Colonic mucosa (tissue), 4 donors: ENCODE data around the gene DLGAP1. TPM values are rescaled to one million over a fixed set of nuclear protein-coding genes. Genes with fewer than 3 reads are reported as not detected.

Experiments
- DNase-seq: peaks from one replicate; pipeline ENCODE4 v3.0.0-alpha.2; 2020
- H3K27ac ChIP-seq: fragments of 200-600 bp; one replicate; pipeline ENCODE4 v1.8.0; 2021
- H3K27me3 ChIP-seq: fragments of 200-600 bp; one replicate; pipeline ENCODE4 v1.8.0; 2021
- H3K36me3 ChIP-seq: fragments of 200-600 bp; one replicate; pipeline ENCODE4 v1.8.0; 2021
- H3K4me1 ChIP-seq: fragments of 200-600 bp; one replicate; pipeline ENCODE4 v1.8.0; 2021; ENCODE audit warnings: mild to moderate bottlenecking
- H3K4me3 ChIP-seq: fragments of 200-600 bp; one replicate; pipeline ENCODE4 v1.8.0; 2021
- H3K9ac ChIP-seq, 2 donors: one replicate each; pipeline ENCODE4 v1.7.0; 2013; ENCODE audit warnings: control low read depth in 2 of 2, low read depth in 2 of 2, low read length in 2 of 2
- H3K9me3 ChIP-seq: fragments of 200-600 bp; one replicate; pipeline ENCODE4 v1.8.0; 2021
- intact Hi-C: fragments of 100-400 bp; cut with DNase I; formaldehyde crosslinking; loops from one replicate; pipeline ENCODE4 v1.14.1; 2022
- total RNA-seq, 2 donors: library from RNA; stranded (reverse); fragmentation: NEBNext Ultra II Directional in 1 of 2; extraction: Animal tissue kit (Norgen Biotek cat#: 25700) in 1 of 2; gene quantifications; one replicate each; pipeline ENCODE4 v1.2.1, GENCODE V29; 2021
- TF ChIP-seq, protein P1 (sequence below): fragments of 200-600 bp; IDR thresholded peaks from one replicate; pipeline ENCODE4 v1.8.0; 2022; ENCODE audit warnings: antibody characterized with exemption, mild to moderate bottlenecking
- donor health status: healthy.
- donor health status: DM: no; HTN: no; CAD: no.
- donor health status: DM: no; HTN: no; CAD: no.

The DLGAP1 gene
- total RNA-seq, 2 donors from 2014 or later: 0.25 to 0.50 TPM

DNA sequence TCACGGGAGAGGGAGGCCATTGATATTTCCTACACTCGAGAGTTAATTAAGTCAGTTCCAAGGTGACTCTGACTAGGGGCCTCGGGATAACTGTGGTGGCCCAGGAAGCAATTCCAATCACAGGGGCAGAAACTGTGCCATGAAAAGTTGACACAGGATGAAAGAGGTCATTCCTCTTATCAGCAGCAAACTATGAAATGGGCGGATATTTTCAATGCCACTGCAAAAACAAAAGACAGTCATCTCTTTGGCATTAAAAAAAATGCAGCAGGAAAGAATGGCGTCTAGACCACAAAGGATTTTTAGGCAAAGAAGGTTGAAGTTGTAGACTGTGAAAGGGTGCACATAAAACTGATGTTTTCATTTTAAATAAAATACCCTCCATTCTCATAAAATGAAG is 955.1 kb downstream of the DLGAP1 start:
- intact Hi-C loops: no loop called here
- Histone ChIP-seq H3K9me3 (no peaks in the 10 kb centered on the region), H3K4me1 (peaks cover 5% of the 10 kb centered on the region), H3K9ac (no peak overlapping the region), H3K36me3 (no peaks in the 10 kb centered on the region), H3K27ac (no peak overlapping the region), H3K27me3 (no peaks in the 10 kb centered on the region), H3K4me3 (no peak overlapping the region)
- no peak for DNase-seq
- TF ChIP-seq, protein P1, sequence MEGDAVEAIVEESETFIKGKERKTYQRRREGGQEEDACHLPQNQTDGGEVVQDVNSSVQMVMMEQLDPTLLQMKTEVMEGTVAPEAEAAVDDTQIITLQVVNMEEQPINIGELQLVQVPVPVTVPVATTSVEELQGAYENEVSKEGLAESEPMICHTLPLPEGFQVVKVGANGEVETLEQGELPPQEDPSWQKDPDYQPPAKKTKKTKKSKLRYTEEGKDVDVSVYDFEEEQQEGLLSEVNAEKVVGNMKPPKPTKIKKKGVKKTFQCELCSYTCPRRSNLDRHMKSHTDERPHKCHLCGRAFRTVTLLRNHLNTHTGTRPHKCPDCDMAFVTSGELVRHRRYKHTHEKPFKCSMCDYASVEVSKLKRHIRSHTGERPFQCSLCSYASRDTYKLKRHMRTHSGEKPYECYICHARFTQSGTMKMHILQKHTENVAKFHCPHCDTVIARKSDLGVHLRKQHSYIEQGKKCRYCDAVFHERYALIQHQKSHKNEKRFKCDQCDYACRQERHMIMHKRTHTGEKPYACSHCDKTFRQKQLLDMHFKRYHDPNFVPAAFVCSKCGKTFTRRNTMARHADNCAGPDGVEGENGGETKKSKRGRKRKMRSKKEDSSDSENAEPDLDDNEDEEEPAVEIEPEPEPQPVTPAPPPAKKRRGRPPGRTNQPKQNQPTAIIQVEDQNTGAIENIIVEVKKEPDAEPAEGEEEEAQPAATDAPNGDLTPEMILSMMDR: no peak

DNA sequence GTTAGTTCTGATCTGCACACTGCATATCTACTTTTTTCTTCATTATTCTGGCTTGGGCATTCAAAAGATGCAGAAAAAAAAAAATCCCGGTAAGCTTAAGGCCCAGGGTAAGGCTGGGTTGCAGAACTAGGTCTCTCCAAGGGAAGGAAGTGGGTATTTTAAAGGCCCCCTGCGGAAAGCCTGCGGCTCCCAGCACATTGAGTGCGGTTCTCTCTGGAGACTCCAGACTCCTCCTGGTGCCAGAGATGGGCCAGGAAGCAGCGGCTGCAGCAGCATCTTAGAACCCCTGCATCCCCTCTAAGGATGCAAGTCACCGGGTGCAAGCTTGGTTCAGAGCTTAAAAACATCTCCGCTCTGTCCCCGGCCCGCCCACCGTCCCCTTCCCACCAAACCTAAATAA is 955.6 kb downstream of the DLGAP1 start:
- no peak for DNase-seq
- no peak overlapping the region for H3K27ac ChIP-seq
- intact Hi-C loops: no loop called here

DNA sequence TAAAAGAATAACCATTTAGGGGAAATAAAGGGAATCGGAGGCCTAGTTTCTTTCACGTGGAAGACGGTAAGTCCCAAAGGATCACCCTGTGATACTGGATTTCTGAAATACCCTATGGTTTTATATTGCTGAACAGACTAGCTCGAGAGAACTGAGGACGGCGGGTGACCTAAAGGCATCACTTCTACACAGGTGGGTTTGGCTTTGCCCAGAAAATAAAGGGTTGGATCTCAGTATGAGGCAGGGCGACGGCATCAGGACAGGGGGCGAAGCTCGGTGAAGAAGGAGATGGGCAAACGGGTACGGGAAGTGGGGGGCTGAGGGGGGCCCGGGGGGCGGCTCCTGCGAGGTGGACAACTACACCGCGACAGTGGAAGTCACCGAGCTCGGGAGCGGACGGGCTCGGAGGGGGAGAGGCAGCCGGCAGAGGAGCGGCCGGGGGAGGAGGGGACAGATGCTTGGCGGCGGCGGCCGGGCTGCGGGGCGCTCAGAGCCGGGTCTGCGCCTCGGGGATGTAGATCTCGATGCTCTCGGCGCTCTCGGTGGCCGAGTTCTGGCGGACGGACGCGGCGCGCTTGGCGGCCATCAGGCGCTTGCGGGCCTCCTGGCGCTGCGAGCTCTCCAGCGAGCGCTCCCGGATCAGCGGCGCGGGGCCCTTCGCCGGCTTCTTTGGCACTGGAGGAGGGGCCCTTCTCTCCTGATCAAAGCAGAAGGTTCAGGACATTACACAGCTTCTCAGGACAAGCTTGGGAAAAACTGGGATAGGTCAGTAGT is 956.2 kb downstream of the DLGAP1 start:
- intact Hi-C loops: no loop called here
- no peaks in the 10 kb centered on the region for H3K27me3 ChIP-seq
- H3K9me3 ChIP-seq: no peaks in the 10 kb centered on the region
- H3K36me3 ChIP-seq: no peaks in the 10 kb centered on the region
- peaks cover 5% of the 10 kb centered on the region for H3K4me1 ChIP-seq
- H3K27ac ChIP-seq: no peak overlapping the region
- peak; percentile 21 for DNase-seq
- TF ChIP-seq, protein P1: no peak
- peak overlapping the region; percentile 41 for H3K4me3 ChIP-seq
- H3K9ac ChIP-seq: no peak overlapping the region

More for the DNA sequence above, 955.6 kb downstream of the DLGAP1 start:
- peak overlapping the region; percentile 41 for H3K4me3 ChIP-seq
- no peak overlapping the region for H3K9ac ChIP-seq
- no peaks in the 10 kb centered on the region for H3K27me3 ChIP-seq
- H3K4me1 ChIP-seq: peaks cover 5% of the 10 kb centered on the region
- no peaks in the 10 kb centered on the region for H3K9me3 ChIP-seq
- TF ChIP-seq, protein P1: no peak
- H3K36me3 ChIP-seq: no peaks in the 10 kb centered on the region

DNA sequence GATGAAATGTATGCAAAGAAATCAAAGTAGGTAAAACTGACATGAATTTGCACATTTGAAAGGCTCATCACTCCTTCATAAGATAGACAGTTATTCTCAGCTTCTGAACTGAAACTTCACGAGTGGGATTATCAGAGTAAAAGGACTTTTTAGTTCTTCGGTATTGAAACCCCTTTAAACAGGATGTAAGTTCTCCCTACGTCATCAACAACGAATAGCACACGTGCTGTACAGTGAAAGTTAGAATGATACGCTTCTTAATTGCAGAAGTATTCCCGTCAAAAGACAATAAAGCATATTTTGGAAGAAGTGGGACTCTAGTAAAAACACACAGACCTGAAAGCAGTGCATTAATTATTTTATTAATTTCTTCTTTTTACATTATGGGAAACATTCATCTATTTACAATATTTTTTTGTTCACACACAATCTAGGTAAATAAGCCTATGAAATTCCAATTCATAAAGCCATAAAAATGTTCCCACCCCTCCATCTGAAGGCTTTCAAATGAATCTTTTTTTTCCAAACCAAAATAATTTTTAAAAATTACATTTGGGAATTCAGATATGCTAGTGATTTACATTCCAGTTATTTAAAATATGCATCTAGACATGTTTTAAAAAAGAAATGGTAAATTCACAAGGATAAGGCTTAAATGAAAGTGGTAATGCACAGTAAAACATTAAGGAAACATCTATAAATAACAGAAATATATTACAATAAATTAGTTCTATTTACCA is 959.2 kb downstream of the DLGAP1 start:
- TF ChIP-seq, protein P1: no peak
- peaks cover 5% of the 10 kb centered on the region for H3K4me1 ChIP-seq
- H3K9me3 ChIP-seq: no peaks in the 10 kb centered on the region
- H3K36me3 ChIP-seq: no peaks in the 10 kb centered on the region
- no peaks in the 10 kb centered on the region for H3K27me3 ChIP-seq
- H3K9ac ChIP-seq: no peak overlapping the region
- intact Hi-C loops: no loop called here
- no peak overlapping the region for H3K27ac ChIP-seq
- H3K4me3 ChIP-seq: no peak overlapping the region
- no peak for DNase-seq

DNA sequence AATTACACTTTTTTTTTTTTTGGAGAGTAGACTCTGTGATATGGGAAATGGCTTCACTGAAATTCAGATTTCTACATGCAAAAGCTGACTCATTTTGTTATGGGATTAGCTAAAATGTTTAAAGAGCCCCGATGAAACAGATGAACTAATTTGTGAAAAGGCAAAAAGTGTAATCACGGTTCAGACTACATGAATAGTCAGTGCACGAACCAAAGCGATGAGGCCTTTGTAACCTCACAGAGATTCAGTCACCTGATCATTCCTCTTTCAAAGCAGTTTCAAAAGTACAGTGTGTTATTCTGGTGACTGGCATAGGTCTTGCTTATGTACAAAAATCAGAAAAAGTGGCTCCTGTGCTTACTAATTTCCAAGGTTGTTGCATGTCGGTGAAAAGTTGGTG is 960.5 kb downstream of the DLGAP1 start:
- DNase-seq: no peak
- intact Hi-C loops: no loop called here
- TF ChIP-seq, protein P1: no peak
- no peaks in the 10 kb centered on the region for H3K36me3 ChIP-seq
- no peak overlapping the region for H3K9ac ChIP-seq
- H3K4me1 ChIP-seq: peaks cover 4% of the 10 kb centered on the region
- H3K4me3 ChIP-seq: no peak overlapping the region
- H3K9me3 ChIP-seq: no peaks in the 10 kb centered on the region
- H3K27me3 ChIP-seq: no peaks in the 10 kb centered on the region
- H3K27ac ChIP-seq: no peak overlapping the region
